HCT116 (cell line): ENCODE data around the gene SUPT6H.

Experiments used
- ATF3 ChIP-seq: IDR thresholded peaks from 2 replicates; pipeline ENCODE4 v1.6.1; 2012
- CEBPB ChIP-seq: IDR thresholded peaks from 2 replicates; pipeline ENCODE4 v1.6.1; 2012; ENCODE audit warnings: low read depth
- CTCF ChIP-seq, 3 experiments: fragments of 200-600 bp in 1 of 3; sonication (generic) in 1 of 3; IDR thresholded peaks in 2 of 3; conservative IDR thresholded peaks in 1 of 3; 2 replicates each; pipeline ENCODE4 v1.5.1; 2012 to 2017; ENCODE audit warnings: low read depth in 2 of 3, low read length in 2 of 3, antibody characterized with exemption in 1 of 3, borderline replicate concordance in 1 of 3, control low read depth in 1 of 3, mild to moderate bottlenecking in 1 of 3, mixed read lengths in 1 of 3, mixed run types in 1 of 3, moderate library complexity in 1 of 3; ENCODE audit not compliant: insufficient read depth in 1 of 3
- EGR1 ChIP-seq: IDR thresholded peaks from 2 replicates; pipeline ENCODE4 v1.6.1; 2012; ENCODE audit warnings: low read depth
- EZH2phosphoT487 ChIP-seq: fragments of 200-600 bp; IDR thresholded peaks from 2 replicates; pipeline ENCODE4 v1.6.1; 2018; ENCODE audit warnings: antibody characterized with exemption, borderline replicate concordance
- MAX ChIP-seq: IDR thresholded peaks from 2 replicates; pipeline ENCODE4 v1.6.1; 2012
- POLR2A ChIP-seq: IDR thresholded peaks from 2 replicates; pipeline ENCODE4 v1.7.0; 2011; ENCODE audit warnings: borderline replicate concordance; ENCODE audit not compliant: insufficient read depth, insufficient read length; ENCODE audit errors: extremely low read depth
- POLR2AphosphoS5 ChIP-seq: IDR thresholded peaks from 2 replicates; pipeline ENCODE4 v1.6.1; 2011; ENCODE audit warnings: mild to moderate bottlenecking, low read depth, low read length, moderate library complexity
- RAD21 ChIP-seq: IDR thresholded peaks from 2 replicates; pipeline ENCODE4 v1.6.1; 2012; ENCODE audit warnings: low read depth, mild to moderate bottlenecking
- REST ChIP-seq: IDR thresholded peaks from 2 replicates; pipeline ENCODE4 v1.6.1; 2012; ENCODE audit warnings: low read depth
- SIN3A ChIP-seq: IDR thresholded peaks from 2 replicates; pipeline ENCODE4 v1.6.1; 2012; ENCODE audit warnings: low read depth
- TCF7L2 ChIP-seq: IDR thresholded peaks from 2 replicates; pipeline ENCODE4 v1.7.0; 2011; ENCODE audit warnings: borderline replicate concordance, inconsistent platforms; ENCODE audit not compliant: insufficient read depth, insufficient read length; ENCODE audit errors: extremely low read depth
- YY1 ChIP-seq: IDR thresholded peaks from 2 replicates; pipeline ENCODE4 v1.6.1; 2011; ENCODE audit warnings: low read length, low read depth, moderate library complexity, mild to moderate bottlenecking; ENCODE audit not compliant: insufficient replicate concordance; ENCODE audit errors: extremely low read depth

GRCh38 chr17:28748852-28749515, 87.0 kb downstream of the SUPT6H start:
- TF ChIP-seq POLR2A (no peak), CTCF (IDR thresholded peaks at IDR 0.05 in 2 of 3, conservative IDR thresholded peaks at IDR 0.05 in 1 of 3; ENCODE audit: borderline replicate concordance in 1 of 3, insufficient read depth in 1 of 3, low read depth in 2 of 3, low read length in 2 of 3) (no peak), MAX (no peak), POLR2AphosphoS5 (no peak), YY1 (no peak), RAD21 (no peak), EZH2phosphoT487 (no peak), ATF3 (no peak), REST (no peak), CEBPB (no peak), EGR1 (no peak), TCF7L2 (no peak), SIN3A (no peak)
